Left hindlimb (tissue), 1 donor: Measurements from ENCODE around the gene POLR1D.

Experiments
- DNase-seq: peaks from one replicate; pipeline ENCODE4 v3.0.0-alpha.2; 2018

The POLR1D gene

GRCh38 chr13:27621366-27622101 is at the start of gene POLR1D:
POLR1D (plus strand) TSS chr13:27621892; CDS start chr13:27621984, 92 bp downstream.
- peak; percentile 77 for DNase-seq

- no peak for DNase-seq
These were observed 49.3 kb upstream of the POLR1D start for GRCh38 chr13:27572234-27572901.

GRCh38 chr13:27573265-27573664 is 48.4 kb upstream of the POLR1D start:
- no peak for DNase-seq

- no peak for DNase-seq
These were observed 47.0 kb upstream of the POLR1D start for GRCh38 chr13:27574661-27575060.

DNA sequence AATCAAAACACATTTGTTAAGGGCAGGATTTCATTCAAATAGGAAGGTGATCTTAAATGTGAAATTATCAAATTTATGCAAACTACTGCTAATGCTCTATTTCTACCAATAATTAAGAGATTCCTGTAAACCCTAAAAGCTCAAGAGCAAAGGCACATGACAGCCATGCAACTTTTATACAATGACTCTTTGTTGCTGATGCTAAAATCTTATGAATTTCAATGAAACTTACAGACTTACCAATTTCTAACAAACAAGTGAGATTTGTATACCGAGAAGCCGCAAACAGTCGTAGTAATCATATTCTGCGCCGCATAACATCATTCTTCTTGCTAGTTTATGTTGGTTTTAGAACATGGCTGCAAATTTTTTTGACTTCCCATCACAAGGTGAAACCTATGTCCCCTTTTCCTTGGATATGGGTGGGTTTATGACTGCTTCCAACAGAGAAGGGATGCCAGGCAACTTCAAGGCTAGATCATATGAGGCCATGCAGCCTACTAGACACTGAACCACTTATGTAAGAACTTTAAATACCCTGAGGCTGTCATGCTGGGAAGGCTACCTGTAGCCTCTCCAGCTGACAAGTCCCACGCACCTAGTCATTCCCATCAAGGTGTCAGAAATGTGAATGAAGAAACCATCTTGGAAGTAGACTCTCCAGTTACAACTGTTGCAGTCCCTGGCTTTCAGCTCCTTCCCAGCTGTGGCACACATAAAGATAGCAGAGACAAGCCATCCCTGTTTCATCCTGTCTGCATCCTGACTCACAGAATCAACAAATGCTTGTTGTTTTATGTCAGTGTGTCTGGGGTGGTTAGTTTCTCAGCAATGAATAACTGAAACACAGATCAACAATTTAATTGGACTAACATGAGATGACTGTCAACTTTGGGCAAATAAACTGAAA is 43.3 kb upstream of the POLR1D start:
- DNase-seq = no peak

- no peak for DNase-seq
These were observed 38.0 kb upstream of the POLR1D start for GRCh38 chr13:27583645-27584044.

DNA sequence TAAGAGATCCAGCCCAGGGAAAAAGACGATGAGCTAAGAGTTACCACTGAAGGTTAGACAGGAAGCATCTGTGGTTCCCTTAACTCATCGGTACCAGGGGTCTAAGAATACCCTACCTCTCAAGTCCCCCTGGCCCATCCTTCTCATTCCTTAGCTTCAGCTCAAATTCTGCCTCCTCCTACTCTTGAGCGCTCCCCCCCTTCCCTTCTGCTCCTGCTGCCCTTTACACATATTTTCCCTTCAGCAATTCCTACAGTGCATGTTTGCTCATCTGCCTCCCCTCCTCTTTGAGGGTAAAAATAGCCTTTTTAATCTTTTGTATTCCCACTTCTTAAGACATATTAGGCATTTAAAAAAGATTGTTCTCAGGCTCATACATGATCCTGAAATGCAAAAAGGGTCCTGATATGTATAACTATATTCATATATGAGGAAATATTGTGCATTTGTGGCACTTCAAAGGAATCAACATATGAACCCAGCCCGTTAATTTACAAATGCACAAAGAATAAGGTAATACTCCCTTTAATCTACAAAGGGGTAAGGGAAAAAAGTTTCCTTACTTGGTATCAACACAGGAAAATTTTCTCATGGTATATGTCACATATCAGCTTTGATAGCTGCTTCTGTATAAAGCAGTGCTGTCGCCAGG is 34.5 kb upstream of the POLR1D start:
- no peak for DNase-seq

DNA sequence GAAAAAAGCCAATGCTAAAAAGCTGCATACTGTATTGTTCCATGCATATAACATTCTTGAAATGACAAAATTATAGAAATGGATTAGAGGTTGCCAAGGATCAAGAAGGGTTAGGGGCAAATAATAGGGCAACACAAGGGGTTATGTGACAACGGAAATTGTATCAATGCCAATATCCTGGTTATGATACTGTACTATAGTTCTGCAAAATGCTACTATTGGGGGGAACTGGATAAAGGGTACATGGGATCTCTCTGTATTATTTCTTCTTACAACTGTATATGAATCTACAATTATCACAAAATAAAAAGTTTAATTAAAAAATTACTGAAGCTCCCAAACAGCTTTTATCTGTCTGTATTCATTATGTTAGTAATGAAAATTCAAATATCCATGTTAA is 33.3 kb upstream of the POLR1D start:
- DNase-seq = no peak

GRCh38 chr13:27592865-27593264 is 28.8 kb upstream of the POLR1D start:
- DNase-seq = no peak

DNA sequence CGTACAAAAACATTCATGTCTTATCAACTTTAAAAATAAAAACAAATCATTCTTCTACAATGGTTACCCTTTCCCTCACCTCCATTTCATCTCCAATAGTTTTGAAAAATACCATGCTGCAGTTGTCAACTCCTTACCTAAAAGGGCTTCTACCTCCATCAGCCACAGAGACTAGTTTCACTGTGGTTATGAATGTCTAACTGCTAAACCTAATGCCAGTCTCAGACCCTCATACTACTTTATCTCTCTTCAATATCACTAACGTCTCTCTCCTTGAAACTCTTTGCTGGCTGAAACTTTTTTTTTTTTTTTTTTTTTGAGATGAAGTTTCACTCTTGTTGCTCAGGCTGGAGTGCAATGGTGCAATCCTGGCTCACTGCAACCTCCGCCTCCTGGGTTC is 28.4 kb upstream of the POLR1D start:
- DNase-seq = no peak

DNA sequence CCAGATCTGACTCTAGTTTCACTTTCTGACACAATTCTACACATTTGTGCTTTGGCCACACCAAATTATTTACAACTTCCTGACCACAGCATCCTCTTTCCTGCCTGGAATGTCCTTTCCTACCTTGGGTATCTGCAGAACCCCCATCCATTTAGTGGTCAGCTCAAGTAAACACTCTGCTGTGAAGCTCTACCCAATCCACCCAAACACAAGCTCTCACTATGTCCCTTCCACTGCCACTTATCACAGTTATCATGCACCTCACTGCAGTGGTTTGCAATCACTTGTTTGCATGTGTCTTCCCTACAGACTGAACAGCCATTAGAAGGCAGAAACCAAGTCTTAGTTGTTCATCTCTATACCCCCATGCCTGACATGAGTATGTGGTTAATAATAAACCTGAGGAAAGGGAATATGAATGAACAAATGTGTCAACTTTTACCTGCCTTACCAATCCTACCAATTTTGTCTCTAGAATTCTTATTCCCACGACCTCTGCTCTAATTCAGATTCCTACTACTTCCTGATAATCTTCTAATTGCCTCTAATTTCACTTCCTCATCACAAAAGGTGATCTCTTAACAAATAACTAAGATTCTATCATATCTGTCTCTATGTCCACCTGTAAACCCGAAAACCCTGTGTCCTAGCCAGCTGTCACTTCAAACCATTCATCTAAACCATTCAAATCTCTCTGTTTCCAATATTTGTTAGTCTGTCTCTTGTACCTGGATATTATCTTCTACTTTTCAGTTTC is 26.5 kb upstream of the POLR1D start:
- DNase-seq = no peak

- no peak for DNase-seq
These were observed 22.6 kb upstream of the POLR1D start for GRCh38 chr13:27599096-27599495.

DNA sequence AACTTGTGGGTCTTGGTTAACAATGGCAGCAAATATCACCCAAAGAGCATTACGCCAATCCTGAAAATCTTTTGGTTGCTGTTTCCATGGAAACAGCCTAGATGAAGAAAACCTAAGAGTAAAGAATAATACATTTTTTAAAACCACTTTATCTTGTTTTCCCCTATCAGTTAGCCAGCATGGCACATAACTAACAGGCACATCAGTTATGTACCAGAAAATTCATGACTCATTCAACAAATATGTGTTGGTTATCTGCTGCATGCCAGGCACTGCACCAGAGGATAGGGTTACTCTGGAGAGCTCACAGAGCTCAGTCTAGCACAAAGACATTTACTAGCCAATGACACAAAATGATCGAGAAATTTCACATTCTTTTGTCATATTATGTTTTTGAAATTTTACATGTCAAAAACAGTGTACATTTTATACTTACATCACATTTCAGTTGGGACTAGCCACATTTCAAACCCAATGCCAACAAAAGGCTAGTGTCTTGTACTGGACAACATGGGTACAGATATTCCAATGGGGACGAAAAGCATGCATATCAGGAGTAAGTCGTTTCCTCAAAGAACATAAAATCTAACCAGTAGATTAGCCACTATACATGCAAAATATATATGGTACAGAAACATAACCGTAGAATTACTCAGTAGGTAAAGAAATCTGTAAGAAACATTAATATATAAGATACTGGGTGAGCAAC is 21.7 kb upstream of the POLR1D start:
- no peak for DNase-seq

DNA sequence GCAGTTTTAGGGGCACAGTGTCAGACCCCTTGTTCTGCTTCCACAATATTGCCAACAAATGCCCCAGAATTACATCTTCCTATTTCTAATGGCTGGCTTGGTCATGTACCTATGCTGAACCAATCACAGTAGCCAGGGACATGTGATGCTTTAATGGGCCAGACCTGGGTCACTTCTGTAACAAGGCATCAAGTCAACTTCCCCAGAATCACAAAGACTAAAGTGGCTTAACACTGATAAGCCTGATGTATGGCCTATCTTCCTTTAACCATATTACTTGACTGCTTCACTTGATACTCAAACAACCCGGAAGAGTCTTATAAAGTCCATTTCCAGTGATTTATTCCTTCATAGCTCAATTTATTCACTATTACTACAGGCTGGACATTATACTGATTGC is 21.0 kb upstream of the POLR1D start:
- DNase-seq = no peak

DNA sequence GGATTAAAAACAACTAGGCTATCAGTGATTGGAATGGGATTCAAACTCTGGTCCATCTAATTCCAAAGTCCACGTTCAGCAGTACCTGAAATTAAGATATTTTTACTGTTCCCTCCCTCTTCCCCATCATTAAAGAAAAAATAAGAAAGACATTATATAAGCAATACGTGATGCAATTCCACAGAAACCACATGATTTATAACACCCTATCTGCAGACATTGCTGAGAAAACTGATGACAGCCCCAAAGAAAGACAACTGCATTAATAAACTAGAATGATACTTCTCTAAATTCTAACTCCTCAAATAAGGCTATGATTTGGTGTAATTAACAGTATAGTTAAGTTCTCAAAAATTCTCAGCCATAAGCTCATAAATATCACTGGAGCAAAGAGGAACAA is 20.5 kb upstream of the POLR1D start:
- no peak for DNase-seq

DNA sequence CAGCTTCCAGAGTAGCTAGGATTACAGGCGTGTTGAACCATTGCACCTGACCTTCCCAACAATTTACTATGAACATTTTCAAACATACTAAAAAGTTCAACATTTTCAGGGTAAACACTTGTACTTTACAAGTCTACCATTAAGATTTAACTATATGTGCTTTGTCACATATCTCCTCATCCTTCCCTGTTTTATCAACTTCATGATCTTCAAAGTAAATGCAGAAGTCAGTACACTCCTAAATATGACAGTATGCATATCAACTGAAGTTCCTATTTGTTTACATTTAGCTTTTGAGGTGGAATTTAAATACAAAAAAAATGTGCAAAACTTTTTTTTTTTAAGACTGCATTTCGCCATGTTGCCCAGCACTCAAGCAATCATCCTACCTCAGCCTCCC is 19.9 kb upstream of the POLR1D start:
- no peak for DNase-seq

DNA sequence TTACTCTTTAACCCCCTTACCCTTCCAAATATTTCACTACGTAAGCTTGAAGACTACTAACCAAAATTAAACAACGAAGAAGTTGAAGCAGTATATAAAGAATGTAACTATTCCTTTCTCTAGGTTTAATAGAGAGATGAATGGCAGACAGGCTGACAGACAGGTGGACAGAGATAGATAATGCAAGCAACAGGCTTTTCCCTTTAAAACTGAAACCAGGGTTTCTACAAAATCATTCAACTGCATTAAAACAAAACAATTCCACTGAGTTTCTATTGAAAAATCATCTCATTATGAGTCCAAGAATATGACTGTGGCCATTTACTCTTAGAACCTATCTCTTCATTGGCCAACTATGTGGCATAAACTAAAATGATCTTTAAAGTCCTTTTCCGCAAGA is 16.6 kb upstream of the POLR1D start:
- DNase-seq = no peak

DNA sequence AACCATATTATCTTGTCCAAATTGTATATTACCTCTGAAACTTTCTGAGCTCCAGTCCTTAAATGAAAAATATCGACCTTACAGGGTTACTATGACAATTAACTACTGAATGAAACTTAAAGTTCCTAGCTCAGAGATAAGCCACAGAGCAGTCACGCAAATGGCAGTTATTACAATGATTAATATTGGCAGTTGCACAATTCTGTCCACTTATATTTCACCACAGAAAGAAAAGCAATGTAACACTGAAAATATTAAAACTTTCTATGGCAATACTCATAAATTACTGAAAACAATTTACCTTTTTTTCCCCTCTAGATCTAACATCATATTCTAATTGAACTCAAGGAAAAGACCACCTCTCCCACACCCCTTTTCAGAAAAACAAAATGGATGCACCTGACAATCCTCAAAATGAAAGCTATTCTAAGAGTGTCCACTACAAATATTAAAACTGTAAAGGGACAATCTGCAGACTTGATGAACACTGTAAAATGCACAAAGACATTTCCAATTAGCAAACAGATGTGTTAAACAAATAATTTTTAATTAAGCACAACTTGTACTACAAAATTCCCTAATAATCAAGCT is 16.0 kb upstream of the POLR1D start:
- DNase-seq = no peak

- no peak for DNase-seq
These were observed 14.6 kb upstream of the POLR1D start for GRCh38 chr13:27607125-27607524.

- DNase-seq = no peak
These were observed 8.1 kb upstream of the POLR1D start for GRCh38 chr13:27613628-27614027.

- no peak for DNase-seq
These were observed 3.8 kb upstream of the POLR1D start for GRCh38 chr13:27617881-27618321.
